Omental fat pad (tissue), 4 donors: ENCODE results near the gene HTATIP2. TPM values are rescaled to one million over a fixed set of nuclear protein-coding genes. Genes with fewer than 3 reads are reported as not detected.
A peak's percentile ranks its signal among the peaks of the same experiment; 100 is the strongest.

ENCODE experiments used
- ATAC-seq: fragments of 150-250 bp; one replicate; pipeline ENCODE4 v1.9.1; 2016; ENCODE audit warnings: mild to moderate bottlenecking, moderate library complexity; ENCODE audit not compliant: low FRiP score
- DNase-seq: peaks from one replicate; pipeline ENCODE4 v3.0.0-alpha.2; 2019; ENCODE audit warnings: low spot score
- total RNA-seq, 4 donors: library from RNA; depleted of rRNA; stranded (reverse); fragments of >200 nt; gene quantifications; one replicate each; pipeline ENCODE4 v1.1.0, GENCODE V29; 2016
- TF ChIP-seq, protein P1 (sequence below), 3 donors: fragments of 450-650 bp; IDR thresholded peaks; one replicate each; pipeline ENCODE4 v1.5.1; 2016 to 2017; ENCODE audit warnings: antibody characterized with exemption in 3 of 3, mild to moderate bottlenecking in 3 of 3, moderate library complexity in 2 of 3

Gene HTATIP2
- total RNA-seq, result 10 to 100 TPM; 21.7 to 69.7 (median 40.1) TPM

DNA sequence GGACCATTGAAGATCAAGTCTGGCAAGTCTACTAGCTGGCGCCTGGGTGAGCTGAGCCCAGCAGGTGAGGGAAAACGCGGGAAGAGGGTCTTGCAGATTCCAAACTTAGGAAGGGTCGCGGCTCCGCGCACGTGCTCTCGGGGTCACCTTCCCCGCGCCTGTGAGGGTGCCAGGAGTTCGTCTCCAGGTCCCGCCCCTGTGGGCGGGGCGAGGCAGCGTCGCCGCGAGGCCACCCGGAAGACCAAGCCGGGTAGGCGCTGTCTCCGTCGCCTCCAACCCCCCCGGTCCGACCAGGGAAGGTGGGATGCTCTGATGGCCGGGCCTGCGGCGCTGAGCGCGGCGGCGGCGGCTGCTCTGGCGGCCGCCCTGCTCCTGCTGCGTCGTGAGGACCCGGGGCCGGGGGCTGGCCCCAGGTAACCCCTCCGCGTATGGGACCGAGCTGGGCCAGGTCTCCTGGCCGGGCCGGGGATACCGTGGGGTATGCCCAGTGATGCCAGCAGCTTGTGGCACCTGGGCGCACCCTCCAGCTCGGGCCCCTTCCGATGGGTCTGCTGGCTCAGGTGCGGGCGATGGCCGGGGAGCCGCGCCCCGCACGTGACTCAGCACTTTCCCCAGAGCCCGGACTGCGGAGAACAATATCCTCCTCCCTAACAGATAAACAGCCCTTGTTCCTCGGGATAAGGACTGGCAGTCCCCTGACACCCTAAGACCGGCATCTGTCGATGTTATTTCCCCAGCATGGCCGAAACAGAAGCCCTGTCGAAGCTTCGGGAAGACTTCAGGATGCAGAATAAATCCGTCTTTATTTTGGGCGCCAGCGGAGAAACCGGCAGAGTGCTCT is at the start of gene HTATIP2:
TSS of gene HTATIP2 (plus strand) at position 215 of the 841 bp plus-strand sequence. CDS start at position 739, 524 bp downstream.
- TF ChIP-seq, protein P1, sequence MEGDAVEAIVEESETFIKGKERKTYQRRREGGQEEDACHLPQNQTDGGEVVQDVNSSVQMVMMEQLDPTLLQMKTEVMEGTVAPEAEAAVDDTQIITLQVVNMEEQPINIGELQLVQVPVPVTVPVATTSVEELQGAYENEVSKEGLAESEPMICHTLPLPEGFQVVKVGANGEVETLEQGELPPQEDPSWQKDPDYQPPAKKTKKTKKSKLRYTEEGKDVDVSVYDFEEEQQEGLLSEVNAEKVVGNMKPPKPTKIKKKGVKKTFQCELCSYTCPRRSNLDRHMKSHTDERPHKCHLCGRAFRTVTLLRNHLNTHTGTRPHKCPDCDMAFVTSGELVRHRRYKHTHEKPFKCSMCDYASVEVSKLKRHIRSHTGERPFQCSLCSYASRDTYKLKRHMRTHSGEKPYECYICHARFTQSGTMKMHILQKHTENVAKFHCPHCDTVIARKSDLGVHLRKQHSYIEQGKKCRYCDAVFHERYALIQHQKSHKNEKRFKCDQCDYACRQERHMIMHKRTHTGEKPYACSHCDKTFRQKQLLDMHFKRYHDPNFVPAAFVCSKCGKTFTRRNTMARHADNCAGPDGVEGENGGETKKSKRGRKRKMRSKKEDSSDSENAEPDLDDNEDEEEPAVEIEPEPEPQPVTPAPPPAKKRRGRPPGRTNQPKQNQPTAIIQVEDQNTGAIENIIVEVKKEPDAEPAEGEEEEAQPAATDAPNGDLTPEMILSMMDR (IDR thresholded peaks at IDR 0.05), result no peak
- peak; percentile 74 for ATAC-seq
- DNase-seq, result no peak

DNA sequence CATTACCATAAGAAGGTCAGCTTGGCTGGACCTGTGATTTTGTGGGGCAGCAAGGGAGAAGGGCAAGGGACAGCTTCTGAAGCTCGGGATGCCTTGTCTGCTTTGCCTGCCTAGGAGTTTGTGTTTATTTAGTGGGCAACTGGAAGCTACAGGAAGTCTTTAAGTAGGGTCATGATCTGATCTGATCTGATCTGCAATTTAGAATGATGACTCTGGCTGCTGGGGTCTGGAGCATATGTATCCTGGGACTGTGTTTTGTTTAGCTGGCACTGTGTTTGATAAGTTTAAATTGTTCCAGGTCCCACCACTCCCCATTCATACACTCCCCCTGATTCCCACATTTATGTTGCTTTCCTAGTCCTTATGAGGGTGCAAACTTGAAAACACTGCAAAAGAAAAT is 47.7 kb upstream of the HTATIP2 start:
- TF ChIP-seq, protein P1 (IDR thresholded peaks at IDR 0.05), result no peak
- DNase-seq (no peak), ATAC-seq (no peak)

DNA sequence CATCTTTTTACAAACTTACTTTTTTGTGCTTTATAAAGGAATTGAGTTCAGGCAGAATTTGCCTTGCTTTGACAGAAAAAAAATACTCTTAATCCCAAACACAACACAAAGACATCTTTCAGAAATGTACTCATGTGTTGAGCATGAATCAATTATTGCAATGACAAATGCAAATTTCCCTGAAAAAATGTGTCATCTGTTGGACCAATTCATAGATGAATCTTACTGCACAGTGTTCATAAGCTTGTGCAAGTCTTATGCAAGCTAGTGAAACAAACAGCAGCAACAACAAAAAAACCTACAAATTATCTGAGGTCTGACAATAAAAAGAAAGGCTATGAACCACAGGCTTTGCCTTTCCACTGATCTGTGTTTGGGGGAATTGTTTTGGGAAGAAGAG is 42.3 kb upstream of the HTATIP2 start:
- TF ChIP-seq, protein P1 (IDR thresholded peaks at IDR 0.05), result no peak
- DNase-seq, result no peak
- ATAC-seq, result no peak

DNA sequence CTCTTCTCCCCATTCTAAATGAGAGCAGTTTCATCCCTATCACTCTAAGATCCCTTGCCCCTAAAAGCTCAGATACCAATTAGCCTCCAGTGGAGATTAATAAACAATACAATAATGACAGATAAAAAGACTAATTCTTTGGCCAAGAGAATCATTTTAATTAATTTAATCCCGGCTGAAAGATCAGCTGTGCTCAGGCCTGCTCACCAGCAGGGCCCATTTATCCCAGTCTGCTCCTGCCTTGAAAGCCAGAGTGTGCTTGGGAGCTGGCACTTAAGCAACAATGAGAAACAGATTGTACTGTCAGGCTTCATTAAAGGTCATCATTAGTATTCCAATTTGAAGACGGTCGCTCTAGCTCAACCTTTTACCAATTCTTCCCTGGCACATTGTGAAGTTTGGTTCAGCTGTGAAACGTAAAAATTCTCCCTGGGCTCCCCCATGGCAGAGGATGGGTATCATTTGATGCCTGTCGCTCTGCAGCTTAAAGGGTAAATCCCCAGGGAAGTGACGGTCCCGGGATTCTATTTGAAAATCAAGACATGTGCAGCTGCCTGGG is 36.1 kb upstream of the HTATIP2 start:
- DNase-seq (no peak), ATAC-seq (no peak)
- TF ChIP-seq, protein P1 (IDR thresholded peaks at IDR 0.05), result no peak

DNA sequence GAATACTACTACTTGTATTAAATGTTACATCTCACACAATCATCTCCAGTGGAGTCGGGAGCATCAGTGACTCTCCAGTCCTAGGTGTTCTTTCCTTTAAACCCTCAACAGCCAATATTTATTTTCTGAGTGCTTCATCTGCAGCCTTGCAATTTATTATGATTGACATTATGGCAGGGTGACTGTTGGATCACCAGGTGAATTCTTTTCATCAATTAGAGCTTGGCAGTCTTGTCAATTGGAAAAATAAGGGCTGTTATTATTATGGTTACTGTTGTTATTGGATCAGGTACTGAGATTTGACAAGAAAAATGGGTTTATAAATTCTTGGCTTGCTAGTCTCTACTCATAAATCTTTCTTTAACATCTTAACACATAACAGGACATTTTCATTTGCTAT is 27.5 kb upstream of the HTATIP2 start:
- DNase-seq, result no peak
- ATAC-seq, result no peak
- TF ChIP-seq, protein P1 (IDR thresholded peaks at IDR 0.05), result no peak

DNA sequence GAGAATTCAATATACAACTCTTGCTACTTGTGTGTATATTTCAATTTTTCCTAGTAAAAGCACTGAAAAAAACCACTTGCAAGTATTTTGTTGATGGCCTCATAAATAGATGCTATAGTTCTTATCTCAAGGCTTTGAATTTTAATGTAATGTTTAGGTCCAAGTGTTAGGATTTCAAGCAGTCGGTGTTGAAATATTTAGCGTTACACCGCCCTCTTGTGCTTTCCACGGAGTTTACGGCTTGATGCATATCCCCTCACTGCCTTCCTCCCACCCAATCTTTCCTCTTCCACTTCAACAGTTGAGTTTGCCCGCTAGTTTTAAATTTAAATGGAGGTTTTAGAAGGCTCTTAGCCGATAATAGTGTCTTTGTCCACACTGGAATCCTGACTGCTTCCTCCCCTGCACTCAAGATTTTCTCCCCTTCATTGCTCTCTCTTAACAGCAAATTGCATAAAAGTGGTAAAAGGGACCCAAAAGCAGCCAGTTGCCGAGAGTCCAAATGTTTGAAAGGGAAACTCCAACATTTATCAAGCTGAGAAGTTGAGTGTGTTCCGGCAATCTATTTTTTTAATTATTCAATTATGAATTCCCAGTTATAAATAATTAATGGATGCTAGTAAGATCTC is 25.9 kb upstream of the HTATIP2 start:
- no peak for ATAC-seq
- no peak for DNase-seq
- TF ChIP-seq, protein P1 (IDR thresholded peaks at IDR 0.05), result no peak
